SK-N-SH treated with all-trans-retinoic acid at 6 μM for 48 hours (cell line): ENCODE data around the gene CDH7.

Experiments used
- ATAC-seq: fragments of 200-7000 bp; cut with Tn5 transposase; 3 replicates; pipeline ENCODE4 v1.9.1; 2020; ENCODE audit warnings: mild to moderate bottlenecking, moderate library complexity
- ARNTL ChIP-seq: fragments of 450-650 bp; formaldehyde crosslinking; IDR thresholded peaks from 2 replicates; pipeline ENCODE4 v1.5.0; 2020; ENCODE audit warnings: low read depth, mild to moderate bottlenecking, moderate library complexity, borderline replicate concordance
- CSDC2 ChIP-seq: fragments of 250-450 bp; sonication (Bioruptor Pico); IDR thresholded peaks from 2 replicates; pipeline ENCODE4 v1.5.0; 2020; ENCODE audit warnings: mild to moderate bottlenecking, moderate library complexity
- ESRRG ChIP-seq: fragments of 250-450 bp; sonication (Bioruptor Pico); IDR thresholded peaks from 2 replicates; pipeline ENCODE4 v1.6.1; 2021; ENCODE audit warnings: mild to moderate bottlenecking
- GLIS3 ChIP-seq: fragments of 250-450 bp; sonication (Bioruptor Pico); IDR thresholded peaks from 2 replicates; pipeline ENCODE4 v1.5.0; 2020; ENCODE audit warnings: mild to moderate bottlenecking, moderate library complexity
- ISL1 ChIP-seq: fragments of 250-450 bp; sonication (Bioruptor Pico); IDR thresholded peaks from 2 replicates; pipeline ENCODE4 v2.1.2; 2022; ENCODE audit warnings: mild to moderate bottlenecking, moderate library complexity
- PPARA ChIP-seq: fragments of 250-450 bp; sonication (Bioruptor Pico); IDR thresholded peaks from 2 replicates; pipeline ENCODE4 v1.5.0; 2020; ENCODE audit warnings: mild to moderate bottlenecking, borderline replicate concordance
- RARB ChIP-seq: fragments of 250-450 bp; sonication (Bioruptor Pico); IDR thresholded peaks from 2 replicates; pipeline ENCODE4 v1.8.0; 2021; ENCODE audit warnings: mild to moderate bottlenecking, moderate library complexity
- SNAI2 ChIP-seq: fragments of 250-450 bp; sonication (Bioruptor Pico); IDR thresholded peaks from 2 replicates; pipeline ENCODE4 v1.5.0; 2020; ENCODE audit warnings: mild to moderate bottlenecking, moderate library complexity
- TCF4 ChIP-seq: fragments of 250-450 bp; sonication (Bioruptor Pico); IDR thresholded peaks from 2 replicates; pipeline ENCODE4 v1.8.0; 2021; ENCODE audit warnings: mild to moderate bottlenecking, moderate library complexity, borderline replicate concordance
- TOX ChIP-seq: fragments of 250-450 bp; sonication (Bioruptor Pico); IDR thresholded peaks from 2 replicates; pipeline ENCODE4 v1.8.0; 2021; ENCODE audit warnings: mild to moderate bottlenecking, moderate library complexity, borderline replicate concordance
- ZFP3 ChIP-seq: fragments of 250-450 bp; sonication (Bioruptor Pico); IDR thresholded peaks from 2 replicates; pipeline ENCODE4 v1.5.0; 2020; ENCODE audit warnings: mild to moderate bottlenecking, moderate library complexity
- ZFP30 ChIP-seq: fragments of 450-650 bp; formaldehyde crosslinking; IDR thresholded peaks from 2 replicates; pipeline ENCODE4 v1.5.0; 2022; ENCODE audit warnings: mild to moderate bottlenecking, moderate library complexity
- ZNF565 ChIP-seq: fragments of 450-650 bp; formaldehyde crosslinking; conservative IDR thresholded peaks from 2 replicates; pipeline ENCODE4 v1.5.0; 2020; ENCODE audit warnings: low read depth, mild to moderate bottlenecking, moderate library complexity
- ZNF70 ChIP-seq: fragments of 450-650 bp; formaldehyde crosslinking; IDR thresholded peaks from 2 replicates; pipeline ENCODE4 v1.5.0; 2020; ENCODE audit warnings: mild to moderate bottlenecking, moderate library complexity
- ZNF8 ChIP-seq: fragments of 450-650 bp; formaldehyde crosslinking; IDR thresholded peaks from 2 replicates; pipeline ENCODE4 v1.5.0; 2020; ENCODE audit warnings: mild to moderate bottlenecking, moderate library complexity
- TF ChIP-seq, protein P1 (sequence below): fragments of 250-450 bp; sonication (Bioruptor Pico); IDR thresholded peaks from 2 replicates; pipeline ENCODE4 v1.5.0; 2020; ENCODE audit warnings: mild to moderate bottlenecking, moderate library complexity
- TF ChIP-seq, protein P2 (sequence below): fragments of 250-450 bp; sonication (Bioruptor Pico); IDR thresholded peaks from 2 replicates; pipeline ENCODE4 v1.5.1; 2021; ENCODE audit warnings: mild to moderate bottlenecking, moderate library complexity
- TF ChIP-seq, protein P3 (sequence below): fragments of 250-450 bp; sonication (Bioruptor Pico); IDR thresholded peaks from 2 replicates; pipeline ENCODE4 v1.8.0; 2020; ENCODE audit warnings: mild to moderate bottlenecking, moderate library complexity, borderline replicate concordance
- TF ChIP-seq, protein P4 (sequence below): fragments of 250-450 bp; sonication (Bioruptor Pico); IDR thresholded peaks from 2 replicates; pipeline ENCODE4 v1.8.0; 2021; ENCODE audit warnings: low read depth, mild to moderate bottlenecking, moderate library complexity, borderline replicate concordance

CDH7 gene

GRCh38 chr18:65907281-65907680, 156.5 kb downstream of the CDH7 start:
- TF ChIP-seq, protein P1, sequence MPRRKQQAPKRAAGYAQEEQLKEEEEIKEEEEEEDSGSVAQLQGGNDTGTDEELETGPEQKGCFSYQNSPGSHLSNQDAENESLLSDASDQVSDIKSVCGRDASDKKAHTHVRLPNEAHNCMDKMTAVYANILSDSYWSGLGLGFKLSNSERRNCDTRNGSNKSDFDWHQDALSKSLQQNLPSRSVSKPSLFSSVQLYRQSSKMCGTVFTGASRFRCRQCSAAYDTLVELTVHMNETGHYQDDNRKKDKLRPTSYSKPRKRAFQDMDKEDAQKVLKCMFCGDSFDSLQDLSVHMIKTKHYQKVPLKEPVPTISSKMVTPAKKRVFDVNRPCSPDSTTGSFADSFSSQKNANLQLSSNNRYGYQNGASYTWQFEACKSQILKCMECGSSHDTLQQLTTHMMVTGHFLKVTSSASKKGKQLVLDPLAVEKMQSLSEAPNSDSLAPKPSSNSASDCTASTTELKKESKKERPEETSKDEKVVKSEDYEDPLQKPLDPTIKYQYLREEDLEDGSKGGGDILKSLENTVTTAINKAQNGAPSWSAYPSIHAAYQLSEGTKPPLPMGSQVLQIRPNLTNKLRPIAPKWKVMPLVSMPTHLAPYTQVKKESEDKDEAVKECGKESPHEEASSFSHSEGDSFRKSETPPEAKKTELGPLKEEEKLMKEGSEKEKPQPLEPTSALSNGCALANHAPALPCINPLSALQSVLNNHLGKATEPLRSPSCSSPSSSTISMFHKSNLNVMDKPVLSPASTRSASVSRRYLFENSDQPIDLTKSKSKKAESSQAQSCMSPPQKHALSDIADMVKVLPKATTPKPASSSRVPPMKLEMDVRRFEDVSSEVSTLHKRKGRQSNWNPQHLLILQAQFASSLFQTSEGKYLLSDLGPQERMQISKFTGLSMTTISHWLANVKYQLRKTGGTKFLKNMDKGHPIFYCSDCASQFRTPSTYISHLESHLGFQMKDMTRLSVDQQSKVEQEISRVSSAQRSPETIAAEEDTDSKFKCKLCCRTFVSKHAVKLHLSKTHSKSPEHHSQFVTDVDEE (CRISPR knock-in tag): no peak
- no peak for TF ChIP-seq ZNF565 (CRISPR knock-in tag)
- no peak for TF ChIP-seq ZFP3 (CRISPR knock-in tag)
- no peak for TF ChIP-seq ISL1 (CRISPR knock-in tag)
- no peak for TF ChIP-seq TOX
- TF ChIP-seq, protein P2, sequence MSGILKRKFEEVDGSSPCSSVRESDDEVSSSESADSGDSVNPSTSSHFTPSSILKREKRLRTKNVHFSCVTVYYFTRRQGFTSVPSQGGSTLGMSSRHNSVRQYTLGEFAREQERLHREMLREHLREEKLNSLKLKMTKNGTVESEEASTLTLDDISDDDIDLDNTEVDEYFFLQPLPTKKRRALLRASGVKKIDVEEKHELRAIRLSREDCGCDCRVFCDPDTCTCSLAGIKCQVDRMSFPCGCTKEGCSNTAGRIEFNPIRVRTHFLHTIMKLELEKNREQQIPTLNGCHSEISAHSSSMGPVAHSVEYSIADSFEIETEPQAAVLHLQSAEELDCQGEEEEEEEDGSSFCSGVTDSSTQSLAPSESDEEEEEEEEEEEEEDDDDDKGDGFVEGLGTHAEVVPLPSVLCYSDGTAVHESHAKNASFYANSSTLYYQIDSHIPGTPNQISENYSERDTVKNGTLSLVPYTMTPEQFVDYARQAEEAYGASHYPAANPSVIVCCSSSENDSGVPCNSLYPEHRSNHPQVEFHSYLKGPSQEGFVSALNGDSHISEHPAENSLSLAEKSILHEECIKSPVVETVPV (CRISPR knock-in tag): no peak
- TF ChIP-seq GLIS3 (CRISPR knock-in tag): no peak
- TF ChIP-seq PPARA (CRISPR knock-in tag): no peak
- TF ChIP-seq, protein P3, sequence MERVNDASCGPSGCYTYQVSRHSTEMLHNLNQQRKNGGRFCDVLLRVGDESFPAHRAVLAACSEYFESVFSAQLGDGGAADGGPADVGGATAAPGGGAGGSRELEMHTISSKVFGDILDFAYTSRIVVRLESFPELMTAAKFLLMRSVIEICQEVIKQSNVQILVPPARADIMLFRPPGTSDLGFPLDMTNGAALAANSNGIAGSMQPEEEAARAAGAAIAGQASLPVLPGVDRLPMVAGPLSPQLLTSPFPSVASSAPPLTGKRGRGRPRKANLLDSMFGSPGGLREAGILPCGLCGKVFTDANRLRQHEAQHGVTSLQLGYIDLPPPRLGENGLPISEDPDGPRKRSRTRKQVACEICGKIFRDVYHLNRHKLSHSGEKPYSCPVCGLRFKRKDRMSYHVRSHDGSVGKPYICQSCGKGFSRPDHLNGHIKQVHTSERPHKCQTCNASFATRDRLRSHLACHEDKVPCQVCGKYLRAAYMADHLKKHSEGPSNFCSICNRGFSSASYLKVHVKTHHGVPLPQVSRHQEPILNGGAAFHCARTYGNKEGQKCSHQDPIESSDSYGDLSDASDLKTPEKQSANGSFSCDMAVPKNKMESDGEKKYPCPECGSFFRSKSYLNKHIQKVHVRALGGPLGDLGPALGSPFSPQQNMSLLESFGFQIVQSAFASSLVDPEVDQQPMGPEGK (CRISPR knock-in tag): no peak
- no peak for TF ChIP-seq RARB
- no peak for TF ChIP-seq TCF4 (CRISPR knock-in tag)
- TF ChIP-seq ESRRG (CRISPR knock-in tag): no peak
- no peak for TF ChIP-seq ZNF8 (CRISPR knock-in tag)
- TF ChIP-seq, protein P4, sequence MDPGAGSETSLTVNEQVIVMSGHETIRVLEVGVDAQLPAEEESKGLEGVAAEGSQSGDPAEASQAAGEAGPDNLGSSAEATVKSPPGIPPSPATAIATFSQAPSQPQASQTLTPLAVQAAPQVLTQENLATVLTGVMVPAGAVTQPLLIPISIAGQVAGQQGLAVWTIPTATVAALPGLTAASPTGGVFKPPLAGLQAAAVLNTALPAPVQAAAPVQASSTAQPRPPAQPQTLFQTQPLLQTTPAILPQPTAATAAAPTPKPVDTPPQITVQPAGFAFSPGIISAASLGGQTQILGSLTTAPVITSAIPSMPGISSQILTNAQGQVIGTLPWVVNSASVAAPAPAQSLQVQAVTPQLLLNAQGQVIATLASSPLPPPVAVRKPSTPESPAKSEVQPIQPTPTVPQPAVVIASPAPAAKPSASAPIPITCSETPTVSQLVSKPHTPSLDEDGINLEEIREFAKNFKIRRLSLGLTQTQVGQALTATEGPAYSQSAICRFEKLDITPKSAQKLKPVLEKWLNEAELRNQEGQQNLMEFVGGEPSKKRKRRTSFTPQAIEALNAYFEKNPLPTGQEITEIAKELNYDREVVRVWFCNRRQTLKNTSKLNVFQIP (CRISPR knock-in tag): no peak
- TF ChIP-seq ARNTL (CRISPR knock-in tag): no peak
- TF ChIP-seq CSDC2 (CRISPR knock-in tag): no peak
- TF ChIP-seq ZNF70 (CRISPR knock-in tag): no peak
- TF ChIP-seq SNAI2 (CRISPR knock-in tag): no peak
- TF ChIP-seq ZFP30 (CRISPR knock-in tag): no peak
- ATAC-seq: no peak

DNA sequence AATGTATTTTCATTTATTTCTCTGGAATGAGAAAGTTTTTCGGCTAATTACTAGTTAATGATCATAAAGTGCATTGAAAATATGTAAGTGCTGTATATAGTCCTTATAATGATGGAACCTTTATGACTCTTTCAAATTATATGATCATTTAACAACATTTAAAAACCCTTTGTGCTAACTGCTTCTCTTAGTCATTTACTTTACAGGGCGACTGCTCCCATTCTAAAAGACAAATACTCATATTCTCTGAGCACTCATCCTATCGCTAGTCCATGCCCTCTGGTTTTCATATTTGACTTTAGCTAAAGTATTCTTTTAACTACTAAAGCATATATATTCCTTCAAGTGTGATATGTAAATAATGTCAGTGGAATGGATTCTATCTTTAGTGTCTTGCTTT, 168.2 kb downstream of the CDH7 start:
- ATAC-seq: no peak
- no peak for TF ChIP-seq TOX

DNA sequence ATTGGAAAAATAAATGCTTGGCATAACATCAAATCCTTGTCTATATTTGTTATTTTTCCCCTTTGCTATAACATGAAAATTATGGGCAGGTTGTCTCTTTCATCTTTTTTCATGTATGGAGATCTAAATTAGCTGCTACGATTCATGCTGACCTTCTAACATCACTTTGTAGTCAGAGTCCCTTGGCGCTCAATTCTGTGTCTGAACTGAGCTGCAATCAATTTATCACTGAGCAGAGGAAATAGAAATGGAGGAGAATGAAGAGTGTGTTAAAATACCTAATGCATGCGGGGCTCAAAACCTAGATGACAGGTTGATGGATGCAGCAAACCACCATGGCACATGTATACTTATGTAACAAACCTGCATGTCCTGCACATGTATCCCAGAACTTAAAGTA, 168.9 kb downstream of the CDH7 start:
- TF ChIP-seq ARNTL (CRISPR knock-in tag): no peak
- TF ChIP-seq, protein P4 (CRISPR knock-in tag): no peak

GRCh38 chr18:65922103-65922502, 171.3 kb downstream of the CDH7 start:
- ATAC-seq: no peak

More for the DNA sequence above, 168.9 kb downstream of the CDH7 start:
- no peak for ATAC-seq

More at GRCh38 chr18:65922103-65922502, 171.3 kb downstream of the CDH7 start:
- TF ChIP-seq ISL1 (CRISPR knock-in tag) (no peak), ZNF565 (CRISPR knock-in tag) (no peak), ARNTL (CRISPR knock-in tag) (no peak), TCF4 (CRISPR knock-in tag) (no peak), ESRRG (CRISPR knock-in tag) (no peak), PPARA (CRISPR knock-in tag) (no peak)
- TF ChIP-seq, protein P3 (CRISPR knock-in tag): no peak
